ENCODE results near the gene PURA. TPM values are rescaled to one million over a fixed set of nuclear protein-coding genes. Genes with fewer than 3 reads are reported as not detected.

PURA gene
- total and polyA plus RNA-seq, 2 donors (not counting 1 experiment from before 2014, with no cell fraction given): 2.2 to 23.5 TPM

DNA sequence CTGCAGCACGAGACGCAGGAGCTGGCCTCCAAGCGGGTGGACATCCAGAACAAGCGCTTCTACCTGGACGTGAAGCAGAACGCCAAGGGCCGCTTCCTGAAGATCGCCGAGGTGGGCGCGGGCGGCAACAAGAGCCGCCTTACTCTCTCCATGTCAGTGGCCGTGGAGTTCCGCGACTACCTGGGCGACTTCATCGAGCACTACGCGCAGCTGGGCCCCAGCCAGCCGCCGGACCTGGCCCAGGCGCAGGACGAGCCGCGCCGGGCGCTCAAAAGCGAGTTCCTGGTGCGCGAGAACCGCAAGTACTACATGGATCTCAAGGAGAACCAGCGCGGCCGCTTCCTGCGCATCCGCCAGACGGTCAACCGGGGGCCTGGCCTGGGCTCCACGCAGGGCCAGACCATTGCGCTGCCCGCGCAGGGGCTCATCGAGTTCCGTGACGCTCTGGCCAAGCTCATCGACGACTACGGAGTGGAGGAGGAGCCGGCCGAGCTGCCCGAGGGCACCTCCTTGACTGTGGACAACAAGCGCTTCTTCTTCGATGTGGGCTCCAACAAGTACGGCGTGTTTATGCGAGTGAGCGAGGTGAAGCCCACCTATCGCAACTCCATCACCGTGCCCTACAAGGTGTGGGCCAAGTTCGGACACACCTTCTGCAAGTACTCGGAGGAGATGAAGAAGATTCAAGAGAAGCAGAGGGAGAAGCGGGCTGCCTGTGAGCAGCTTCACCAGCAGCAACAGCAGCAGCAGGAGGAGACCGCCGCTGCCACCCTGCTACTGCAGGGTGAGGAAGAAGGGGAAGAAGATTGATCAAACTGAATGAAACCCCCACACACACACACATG is 654 bp downstream of the PURA start:
- H3K9me3 ChIP-seq (ENCODE audit: control extremely low read depth in 1 of 3, control insufficient read depth in 2 of 3, insufficient read depth in 1 of 3, low read length in 2 of 3): peaks cover 0 to 3% (median under 1%) of the 10 kb centered on the region in 3 donors
- H3K27ac ChIP-seq (ENCODE audit: low read length in 2 of 2): peak overlapping the region; percentile 72 to 87
- Mint-ChIP-seq H3K27ac (peak overlapping the region; percentile 99), H3K4me3 (peak overlapping the region; percentile 98), H3K27me3 (peaks cover 5% of the 10 kb centered on the region), H3K4me1 (peaks cover 65% of the 10 kb centered on the region), H3K9me3 (ENCODE audit: insufficient read depth) (no peaks in the 10 kb centered on the region)
- ATAC-seq (ENCODE audit: low read depth) (peak; percentile 15), DNase-seq (peak; percentile 76)
- peaks cover 35 to 50% of the 10 kb centered on the region in 2 donors for H3K4me1 ChIP-seq (ENCODE audit: control insufficient read depth in 2 of 2, insufficient read depth in 2 of 2, low read length in 2 of 2)
- peak overlapping the region; percentile 87 for H3K9ac ChIP-seq (ENCODE audit: low read length)
- H3K4me2 ChIP-seq (replicated peaks; ENCODE audit: low read depth, low read length, poor library complexity, severe bottlenecking): peak overlapping the region; percentile 98
- ChIA-PET POLR2A (interaction anchor here (0.5 to 1.5 kb wide), 7 partner anchors 9 to 803 kb away, joined by 3 to 10 read pairs (median 4); partner anchors contain the start of genes CYSTM1, EIF4EBP3 and UBE2D2), CTCF (interaction anchor here (0.5 to 3.9 kb wide), 5 partner anchors 12 to 316 kb away, joined by 4 to 44 read pairs (median 5); no protein-coding TSS in a partner anchor)
- H3K27me3 ChIP-seq (replicated peaks in 1 of 4; ENCODE audit: control extremely low read depth in 1 of 4, control insufficient read depth in 3 of 4, insufficient read depth in 4 of 4, low read length in 3 of 4): peaks cover 0 to 11% (median 7%) of the 10 kb centered on the region in 4 experiments
- H2AFZ ChIP-seq (ENCODE audit: insufficient read depth, low read depth, low read length, poor library complexity, severe bottlenecking): peak overlapping the region; percentile 85
- H3K4me3 ChIP-seq (ENCODE audit: control extremely low read depth in 1 of 5, extremely low read depth in 1 of 5, insufficient read depth in 1 of 5, low read depth in 2 of 5, low read length in 4 of 5): peak overlapping the region; percentile 49 to 82 (median 78)
- under 1% methylated on average over 56 of the region's 65 CpGs for WGBS (ENCODE audit: insufficient coverage)
- TF ChIP-seq, protein P1, sequence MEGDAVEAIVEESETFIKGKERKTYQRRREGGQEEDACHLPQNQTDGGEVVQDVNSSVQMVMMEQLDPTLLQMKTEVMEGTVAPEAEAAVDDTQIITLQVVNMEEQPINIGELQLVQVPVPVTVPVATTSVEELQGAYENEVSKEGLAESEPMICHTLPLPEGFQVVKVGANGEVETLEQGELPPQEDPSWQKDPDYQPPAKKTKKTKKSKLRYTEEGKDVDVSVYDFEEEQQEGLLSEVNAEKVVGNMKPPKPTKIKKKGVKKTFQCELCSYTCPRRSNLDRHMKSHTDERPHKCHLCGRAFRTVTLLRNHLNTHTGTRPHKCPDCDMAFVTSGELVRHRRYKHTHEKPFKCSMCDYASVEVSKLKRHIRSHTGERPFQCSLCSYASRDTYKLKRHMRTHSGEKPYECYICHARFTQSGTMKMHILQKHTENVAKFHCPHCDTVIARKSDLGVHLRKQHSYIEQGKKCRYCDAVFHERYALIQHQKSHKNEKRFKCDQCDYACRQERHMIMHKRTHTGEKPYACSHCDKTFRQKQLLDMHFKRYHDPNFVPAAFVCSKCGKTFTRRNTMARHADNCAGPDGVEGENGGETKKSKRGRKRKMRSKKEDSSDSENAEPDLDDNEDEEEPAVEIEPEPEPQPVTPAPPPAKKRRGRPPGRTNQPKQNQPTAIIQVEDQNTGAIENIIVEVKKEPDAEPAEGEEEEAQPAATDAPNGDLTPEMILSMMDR (IDR thresholded peaks at IDR 0.05): no peak
- H3K79me2 ChIP-seq (ENCODE audit: control insufficient read depth, insufficient read depth, low read length): peaks cover 66% of the 10 kb centered on the region
- peaks cover 29% of the 10 kb centered on the region for H4K20me1 ChIP-seq (ENCODE audit: control insufficient read depth, insufficient read depth, low read length, poor library complexity, severe bottlenecking)
- intact Hi-C loops (cut with micrococcal nuclease): loop anchor here (1.0 to 10.0 kb wide), 5 partner anchors 30 to 1570 kb away; partner anchors contain the start of genes ANKHD1, CYSTM1 and ETF1
- no peaks in the 10 kb centered on the region for H3K36me3 ChIP-seq (replicated peaks in 1 of 2; ENCODE audit: control extremely low read depth in 1 of 2, control insufficient read depth in 1 of 2, extremely low read depth in 1 of 2, insufficient read depth in 2 of 2, low read length in 1 of 2)

DNA sequence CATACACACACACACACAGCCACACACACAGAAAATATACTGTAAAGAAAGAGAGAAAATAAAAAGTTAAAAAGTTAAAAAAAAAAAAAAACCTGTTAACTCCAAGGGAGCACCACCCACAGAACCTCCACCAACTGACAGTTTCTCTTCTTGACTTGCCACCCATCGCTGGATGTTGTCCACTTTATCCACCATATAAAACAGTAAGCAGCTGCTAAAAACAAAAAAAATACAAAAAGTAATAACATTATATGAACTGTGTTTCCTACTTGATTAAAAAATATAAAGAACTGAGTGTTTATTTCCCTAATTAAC is 1.2 kb downstream of the PURA start:
- no peak for DNase-seq
- peaks cover 0 to 10% (median 4%) of the 10 kb centered on the region in 4 experiments for H3K27me3 ChIP-seq (replicated peaks in 1 of 4; ENCODE audit: control extremely low read depth in 1 of 4, control insufficient read depth in 3 of 4, insufficient read depth in 4 of 4, low read length in 3 of 4)
- peaks cover 27% of the 10 kb centered on the region for H4K20me1 ChIP-seq (ENCODE audit: control insufficient read depth, insufficient read depth, low read length, poor library complexity, severe bottlenecking)
- peak overlapping the region in 4 of 5 experiments; percentile 70 to 82 (median 78) for H3K4me3 ChIP-seq (ENCODE audit: control extremely low read depth in 1 of 5, extremely low read depth in 1 of 5, insufficient read depth in 1 of 5, low read depth in 2 of 5, low read length in 4 of 5)
- ChIA-PET CTCF (interaction anchor here (1.1 to 3.9 kb wide), 4 partner anchors 12 to 41 kb away, joined by 4 to 44 read pairs (median 6); no protein-coding TSS in a partner anchor), POLR2A (interaction anchor here (0.6 to 1.0 kb wide), 4 partner anchors 9 to 433 kb away, joined by 3 to 4 read pairs (median 4); partner anchors contain the start of genes CYSTM1 and EIF4EBP3)
- H3K4me1 Mint-ChIP-seq: peaks cover 65% of the 10 kb centered on the region
- peaks cover 0 to 3% (median 0%) of the 10 kb centered on the region in 3 donors for H3K9me3 ChIP-seq (ENCODE audit: control extremely low read depth in 1 of 3, control insufficient read depth in 2 of 3, insufficient read depth in 1 of 3, low read length in 2 of 3)
- peak overlapping the region; percentile 85 for H2AFZ ChIP-seq (ENCODE audit: insufficient read depth, low read depth, low read length, poor library complexity, severe bottlenecking)
- H3K27ac ChIP-seq (ENCODE audit: low read length in 2 of 2): peak overlapping the region; percentile 72 to 87
- H3K9me3 Mint-ChIP-seq (ENCODE audit: insufficient read depth): no peaks in the 10 kb centered on the region
- no peak for ATAC-seq (ENCODE audit: low read depth)
- peak overlapping the region; percentile 99 for H3K27ac Mint-ChIP-seq
- H3K27me3 Mint-ChIP-seq: peaks cover 4% of the 10 kb centered on the region
- TF ChIP-seq, protein P1 (IDR thresholded peaks at IDR 0.05): no peak
- TF ChIP-seq EZH2 (IDR thresholded peaks at IDR 0.05; ENCODE audit: borderline replicate concordance, insufficient read depth, low read depth, low read length, poor library complexity, severe bottlenecking): no peak
- intact Hi-C loops (cut with micrococcal nuclease): loop anchor here (2.0 to 10.0 kb wide), 4 partner anchors 42 to 1570 kb away; partner anchors contain the start of genes ANKHD1, CYSTM1 and ETF1
- H3K4me3 Mint-ChIP-seq: peak overlapping the region; percentile 98
- H3K36me3 ChIP-seq (replicated peaks in 1 of 2; ENCODE audit: control extremely low read depth in 1 of 2, control insufficient read depth in 1 of 2, extremely low read depth in 1 of 2, insufficient read depth in 2 of 2, low read length in 1 of 2): no peaks in the 10 kb centered on the region
- no CpG with 5 or more reads among the region's 1 CpG for WGBS (ENCODE audit: insufficient coverage)
- H3K4me1 ChIP-seq (ENCODE audit: control insufficient read depth in 2 of 2, insufficient read depth in 2 of 2, low read length in 2 of 2): peaks cover 35 to 49% of the 10 kb centered on the region in 2 donors
- peak overlapping the region; percentile 98 for H3K4me2 ChIP-seq (replicated peaks; ENCODE audit: low read depth, low read length, poor library complexity, severe bottlenecking)
- peak overlapping the region; percentile 87 for H3K9ac ChIP-seq (ENCODE audit: low read length)
- H3K79me2 ChIP-seq (ENCODE audit: control insufficient read depth, insufficient read depth, low read length): peaks cover 68% of the 10 kb centered on the region

Measured in B cell (primary cell).